A375 (cell line): ENCODE data around the gene RILP. TPM values are rescaled to one million over a fixed set of nuclear protein-coding genes. Genes with fewer than 3 reads are reported as not detected.

ENCODE experiments used
- small RNA-seq: library from RNA; depleted of rRNA; stranded (forward); fragments of <200 nt; gene quantifications from one replicate; pipeline ENCODE3, GENCODE V24; 2014
- total RNA-seq: library from RNA; depleted of rRNA; stranded (reverse); fragments of >200 nt; shearing (Covaris generic); gene quantifications from 2 replicates; pipeline ENCODE4 v1.2.3, GENCODE V29; 2014; rRNA removed

RILP gene, protein sequence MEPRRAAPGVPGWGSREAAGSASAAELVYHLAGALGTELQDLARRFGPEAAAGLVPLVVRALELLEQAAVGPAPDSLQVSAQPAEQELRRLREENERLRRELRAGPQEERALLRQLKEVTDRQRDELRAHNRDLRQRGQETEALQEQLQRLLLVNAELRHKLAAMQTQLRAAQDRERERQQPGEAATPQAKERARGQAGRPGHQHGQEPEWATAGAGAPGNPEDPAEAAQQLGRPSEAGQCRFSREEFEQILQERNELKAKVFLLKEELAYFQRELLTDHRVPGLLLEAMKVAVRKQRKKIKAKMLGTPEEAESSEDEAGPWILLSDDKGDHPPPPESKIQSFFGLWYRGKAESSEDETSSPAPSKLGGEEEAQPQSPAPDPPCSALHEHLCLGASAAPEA
- total RNA-seq = 13.8 and 17.3 TPM in 2 replicates

GRCh38 chr17:1649844-1650501 lies at the start of gene RILP:
RILP (minus strand) TSS chr17:1649866; CDS start chr17:1649804, 62 bp downstream.

GRCh38 chr17:1684378-1685189 lies 34.9 kb upstream of the RILP start, which contains the start of gene PRPF8:
PRPF8 (minus strand) TSS chr17:1684867; CDS start chr17:1684571, 296 bp downstream.

DNA sequence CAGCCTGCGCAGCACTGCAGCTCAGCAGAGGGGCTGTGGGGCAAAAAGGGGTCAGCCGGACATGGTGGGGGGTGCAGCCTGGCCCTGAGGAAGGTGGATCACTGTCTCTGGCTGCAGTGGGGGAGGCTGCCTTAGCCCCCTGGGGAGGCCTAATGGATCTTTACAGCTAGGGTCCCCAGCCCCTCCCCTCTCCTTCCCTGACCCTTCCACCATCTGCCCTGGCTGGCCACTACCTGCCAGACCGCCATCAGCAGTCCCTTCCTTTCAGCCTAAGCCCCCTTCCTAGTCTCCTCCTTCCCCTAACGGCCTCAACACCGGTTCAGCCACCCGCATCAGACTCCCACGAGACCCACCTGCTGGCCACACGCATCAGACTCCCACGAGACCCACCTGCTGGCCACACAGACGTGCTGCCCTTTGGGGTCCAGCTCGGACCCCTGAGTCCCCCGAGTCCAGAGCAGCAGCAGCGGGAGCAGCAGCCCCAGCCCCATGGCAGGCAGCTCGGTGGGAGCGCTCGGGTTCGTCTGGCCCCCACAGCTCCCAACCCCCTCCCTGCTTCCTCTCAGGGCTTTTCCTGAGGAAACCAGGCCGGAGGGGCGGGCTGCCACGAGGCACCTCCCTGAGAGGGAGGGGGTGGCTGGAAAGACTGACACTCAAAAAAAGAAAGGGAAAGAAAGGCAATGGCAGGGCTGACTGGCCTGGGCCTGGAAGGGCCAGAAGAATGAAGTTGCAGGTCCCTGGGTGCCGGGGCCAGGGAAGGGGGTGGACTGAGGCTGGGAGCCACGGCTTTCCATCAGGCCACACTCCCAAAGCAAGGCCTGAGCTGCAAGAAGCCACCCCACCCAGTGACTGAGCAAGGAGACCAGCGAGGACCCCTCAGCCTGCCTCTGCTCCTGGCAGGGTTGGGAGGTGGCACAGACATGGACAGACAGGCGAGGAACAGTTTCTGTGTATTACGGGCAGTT lies 4.2 kb downstream of the RILP start, which contains the start of gene SCARF1:
Gene SCARF1 (minus strand): TSS at position 526 of the 965 bp plus-strand sequence. CDS start 35 bp downstream, at position 491.

DNA sequence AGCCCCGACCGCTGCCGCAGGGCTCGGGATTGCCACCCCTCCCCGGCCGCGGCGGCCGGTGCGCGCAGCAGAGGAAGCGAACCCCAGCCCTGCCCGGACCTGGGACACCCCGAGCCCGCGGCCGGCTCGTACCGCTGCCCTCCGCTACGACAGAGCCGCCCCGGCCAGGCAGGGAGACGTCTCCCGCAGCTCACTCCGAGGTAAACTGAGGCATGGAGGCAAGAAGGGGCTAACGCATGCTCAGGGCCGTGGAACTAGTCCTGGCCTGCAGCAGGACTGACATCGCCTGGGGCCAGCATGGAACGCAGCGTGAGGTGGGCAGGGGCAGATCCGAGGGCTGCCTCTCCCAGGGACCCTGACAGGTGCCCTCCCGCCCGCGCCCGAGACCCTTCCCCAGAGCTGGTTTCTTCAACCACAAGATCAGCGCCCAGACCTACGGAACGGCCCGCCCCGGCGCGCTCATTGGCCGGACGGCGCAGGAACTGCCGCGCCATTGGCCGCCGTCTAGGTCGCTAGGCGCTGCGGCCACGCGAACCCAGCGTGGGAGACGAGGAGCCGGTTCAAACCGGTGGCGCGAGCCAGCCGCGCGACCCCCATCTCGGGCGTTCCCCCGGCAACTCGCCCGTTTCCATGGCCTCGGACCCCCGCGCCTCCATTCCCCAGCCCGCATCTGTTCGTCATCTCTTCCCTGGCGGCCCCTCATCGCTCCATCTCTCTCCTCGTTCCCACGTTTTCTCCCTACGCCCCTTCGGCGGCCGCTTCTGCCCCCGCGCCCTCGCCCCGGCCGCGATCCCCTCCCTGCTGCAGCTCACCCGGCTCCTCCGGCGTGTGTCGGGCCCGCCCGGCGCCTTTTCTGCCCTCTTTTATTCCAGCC lies 21.4 kb downstream of the RILP start, which contains the start of gene SLC43A2:
Gene SLC43A2 (minus strand): TSS at position 853 of the 874 bp plus-strand sequence. CDS start 960 bp downstream, outside the sequence.

Small RNA genes within 50 kb of the gene (small RNA-seq; reads per million reads assigned to genes)
- gene RN7SL105P = not detected

Other genes starting within 250 kb of the RILP start
- 480 and 534 TPM in 2 replicates for gene YWHAE, start 249.6 kb downstream of the RILP start, total RNA-seq
- gene CRK, start 193.6 kb downstream of the RILP start, total RNA-seq = 46.2 and 47.9 TPM in 2 replicates
- gene MYO1C, start 157.2 kb downstream of the RILP start, total RNA-seq = 104 and 107 TPM in 2 replicates
- gene INPP5K, start 133.3 kb downstream of the RILP start, total RNA-seq = 61.0 and 73.0 TPM in 2 replicates
- gene PITPNA, start 87.1 kb downstream of the RILP start, total RNA-seq = 40.1 and 46.4 TPM in 2 replicates
- 0.77 and 1.4 TPM in 2 replicates for gene SLC43A2, start 21.0 kb downstream of the RILP start, total RNA-seq
- gene SCARF1, start 4.1 kb downstream of the RILP start, total RNA-seq = 0.19 and 0.41 TPM in 2 replicates
- 113 and 118 TPM in 2 replicates for gene PRPF8, start 35.0 kb upstream of the RILP start, total RNA-seq
- 2.9 and 3.1 TPM in 2 replicates for gene TLCD2, start 60.5 kb upstream of the RILP start, total RNA-seq
- gene WDR81, start 74.8 kb upstream of the RILP start, total RNA-seq = 18.7 and 26.5 TPM in 2 replicates
- 0.49 and 0.98 TPM in 2 replicates for gene SERPINF2, start 93.0 kb upstream of the RILP start, total RNA-seq
- 17.8 and 18.0 TPM in 2 replicates for gene SERPINF1, start 112.2 kb upstream of the RILP start, total RNA-seq
- 7.5 and 9.4 TPM in 2 replicates for gene SMYD4, start 180.0 kb upstream of the RILP start, total RNA-seq
- gene RPA1, start 180.1 kb upstream of the RILP start, total RNA-seq = 50.5 and 58.8 TPM in 2 replicates